Measurements from ENCODE around the gene ATXN1.

ATXN1 gene

DNA sequence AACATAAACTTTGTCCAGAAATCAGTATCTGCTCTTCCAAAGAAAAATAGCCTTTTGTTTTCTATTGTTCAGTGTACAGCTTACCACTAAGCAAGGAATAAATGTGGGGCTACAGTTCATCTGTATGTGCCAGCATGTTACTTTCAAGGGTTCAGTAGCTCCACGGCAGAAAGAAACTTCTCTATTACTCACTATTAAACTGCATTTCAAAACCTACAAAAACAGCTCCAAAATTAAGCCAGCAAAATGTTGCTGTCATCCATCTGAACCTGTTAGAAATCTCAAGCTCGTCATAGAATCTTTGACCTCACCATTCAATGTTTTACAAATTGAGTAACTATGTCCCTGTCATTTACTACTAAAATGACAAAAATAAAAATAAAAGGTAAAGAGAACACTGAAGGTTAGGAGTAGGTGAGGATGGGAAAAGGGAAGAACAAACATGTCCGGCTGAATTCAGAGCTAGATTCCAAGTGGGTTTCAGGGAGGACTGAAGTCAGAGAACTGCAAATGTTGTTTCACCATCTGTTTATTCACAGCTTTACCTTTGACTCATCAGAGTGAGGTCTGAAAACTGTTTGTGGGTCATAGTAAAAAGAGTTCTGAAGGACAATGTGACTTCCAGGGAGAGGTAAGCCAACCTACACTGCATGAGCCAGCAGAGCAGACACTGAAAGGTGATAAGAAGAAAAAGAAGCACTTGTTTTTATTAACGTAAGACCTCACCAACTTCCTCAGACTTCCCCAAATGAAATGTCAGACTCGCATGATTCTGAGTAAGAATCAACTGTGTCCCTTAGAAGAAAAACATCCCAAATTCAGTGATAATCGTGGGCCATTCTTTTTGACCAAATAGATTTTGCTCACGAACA is 62.0 kb downstream of the ATXN1 start:
- H2BK12ac ChIP-seq (ENCODE audit: low read length), result no peak overlapping the region
- no peak for DNase-seq (ENCODE audit: low spot score)
- no peak overlapping the region for H3K18ac ChIP-seq (ENCODE audit: low read length)
- WGBS, 2 donors (ENCODE audit: extremely low coverage in 2 of 2, insufficient read length in 2 of 2, insufficient replicate concordance in 1 of 2), result no CpG with 5 or more reads among the region's 7 CpGs
- no peak overlapping the region for H3K4ac ChIP-seq (ENCODE audit: low read length)
- H2AFZ ChIP-seq (ENCODE audit: low read length), result no peak overlapping the region
- no peak overlapping the region for H2BK120ac ChIP-seq (ENCODE audit: low read depth, low read length)
- H4K8ac ChIP-seq (ENCODE audit: low read depth, low read length), result no peak overlapping the region
- no peaks in the 10 kb centered on the region for H3K9me3 ChIP-seq (replicated peaks in 1 of 2; ENCODE audit: control insufficient read depth in 2 of 2, insufficient read depth in 1 of 2, low read depth in 1 of 2, low read length in 2 of 2)
- H3K4me2 ChIP-seq (ENCODE audit: insufficient read depth, low read length, poor library complexity, severe bottlenecking), result no peak overlapping the region
- H3K14ac ChIP-seq (ENCODE audit: low read length), result no peak overlapping the region
- no peak overlapping the region for H3K4me3 ChIP-seq (ENCODE audit: low read length in 2 of 2)
- no peak overlapping the region for H3K9ac ChIP-seq (ENCODE audit: low read depth, low read length, poor library complexity)
- no peak overlapping the region for H4K91ac ChIP-seq (ENCODE audit: low read depth, low read length, poor library complexity)
- H3K23ac ChIP-seq (ENCODE audit: low read depth, low read length, poor library complexity), result no peak overlapping the region
- no peaks in the 10 kb centered on the region for H3K36me3 ChIP-seq (replicated peaks in 1 of 2; ENCODE audit: control insufficient read depth in 2 of 2, insufficient read depth in 2 of 2, low read length in 2 of 2)
- no peak overlapping the region for H2BK5ac ChIP-seq (ENCODE audit: low read length)
- no peak overlapping the region for H2BK15ac ChIP-seq (ENCODE audit: low read length)
- H3K27ac ChIP-seq (replicated peaks; ENCODE audit: low read length), result no peak overlapping the region
- H3K79me1 ChIP-seq (ENCODE audit: low read depth, low read length), result no peaks in the 10 kb centered on the region
- peaks cover 11 to 27% of the 10 kb centered on the region in 2 donors for H3K4me1 ChIP-seq (ENCODE audit: control insufficient read depth in 2 of 2, insufficient read depth in 1 of 2, low read depth in 1 of 2, low read length in 2 of 2)
- H3K27me3 ChIP-seq (ENCODE audit: control insufficient read depth in 3 of 3, insufficient read depth in 3 of 3, low read depth in 1 of 3, low read length in 3 of 3), result no peaks in the 10 kb centered on the region
- H2AK5ac ChIP-seq (ENCODE audit: low read depth, low read length), result no peak overlapping the region

GRCh38 chr6:16698162-16698533 is 63.1 kb downstream of the ATXN1 start:
- H2BK5ac ChIP-seq (ENCODE audit: low read length), result no peak overlapping the region
- no peak overlapping the region for H3K18ac ChIP-seq (ENCODE audit: low read length)
- H3K9me3 ChIP-seq (replicated peaks in 1 of 2; ENCODE audit: control insufficient read depth in 2 of 2, insufficient read depth in 1 of 2, low read depth in 1 of 2, low read length in 2 of 2), result no peaks in the 10 kb centered on the region
- no peak overlapping the region for H3K9ac ChIP-seq (ENCODE audit: low read depth, low read length, poor library complexity)
- no peaks in the 10 kb centered on the region for H3K79me1 ChIP-seq (ENCODE audit: low read depth, low read length)
- no peak overlapping the region for H3K4me3 ChIP-seq (ENCODE audit: low read length in 2 of 2)
- no peak overlapping the region for H4K91ac ChIP-seq (ENCODE audit: low read depth, low read length, poor library complexity)
- H3K4me2 ChIP-seq (ENCODE audit: insufficient read depth, low read length, poor library complexity, severe bottlenecking), result no peak overlapping the region
- no peaks in the 10 kb centered on the region for H3K36me3 ChIP-seq (replicated peaks in 1 of 2; ENCODE audit: control insufficient read depth in 2 of 2, insufficient read depth in 2 of 2, low read length in 2 of 2)
- H3K23ac ChIP-seq (ENCODE audit: low read depth, low read length, poor library complexity), result no peak overlapping the region
- H4K8ac ChIP-seq (ENCODE audit: low read depth, low read length), result no peak overlapping the region
- whole genome bisulfite sequencing, 2 donors (ENCODE audit: extremely low coverage in 2 of 2, insufficient read length in 2 of 2, insufficient replicate concordance in 1 of 2), result no CpG with 5 or more reads among the region's 1 CpG
- H3K27ac ChIP-seq (replicated peaks; ENCODE audit: low read length), result no peak overlapping the region
- peaks cover 11 to 25% of the 10 kb centered on the region in 2 donors for H3K4me1 ChIP-seq (ENCODE audit: control insufficient read depth in 2 of 2, insufficient read depth in 1 of 2, low read depth in 1 of 2, low read length in 2 of 2)
- no peak overlapping the region for H3K4ac ChIP-seq (ENCODE audit: low read length)
- H2AK5ac ChIP-seq (ENCODE audit: low read depth, low read length), result no peak overlapping the region
- no peak overlapping the region for H2BK120ac ChIP-seq (ENCODE audit: low read depth, low read length)
- no peak overlapping the region for H2AFZ ChIP-seq (ENCODE audit: low read length)
- H3K14ac ChIP-seq (ENCODE audit: low read length), result no peak overlapping the region
- H2BK12ac ChIP-seq (ENCODE audit: low read length), result no peak overlapping the region
- no peaks in the 10 kb centered on the region for H3K27me3 ChIP-seq (ENCODE audit: control insufficient read depth in 3 of 3, insufficient read depth in 3 of 3, low read depth in 1 of 3, low read length in 3 of 3)
- H2BK15ac ChIP-seq (ENCODE audit: low read length), result no peak overlapping the region
- DNase-seq (ENCODE audit: low spot score), result no peak

DNA sequence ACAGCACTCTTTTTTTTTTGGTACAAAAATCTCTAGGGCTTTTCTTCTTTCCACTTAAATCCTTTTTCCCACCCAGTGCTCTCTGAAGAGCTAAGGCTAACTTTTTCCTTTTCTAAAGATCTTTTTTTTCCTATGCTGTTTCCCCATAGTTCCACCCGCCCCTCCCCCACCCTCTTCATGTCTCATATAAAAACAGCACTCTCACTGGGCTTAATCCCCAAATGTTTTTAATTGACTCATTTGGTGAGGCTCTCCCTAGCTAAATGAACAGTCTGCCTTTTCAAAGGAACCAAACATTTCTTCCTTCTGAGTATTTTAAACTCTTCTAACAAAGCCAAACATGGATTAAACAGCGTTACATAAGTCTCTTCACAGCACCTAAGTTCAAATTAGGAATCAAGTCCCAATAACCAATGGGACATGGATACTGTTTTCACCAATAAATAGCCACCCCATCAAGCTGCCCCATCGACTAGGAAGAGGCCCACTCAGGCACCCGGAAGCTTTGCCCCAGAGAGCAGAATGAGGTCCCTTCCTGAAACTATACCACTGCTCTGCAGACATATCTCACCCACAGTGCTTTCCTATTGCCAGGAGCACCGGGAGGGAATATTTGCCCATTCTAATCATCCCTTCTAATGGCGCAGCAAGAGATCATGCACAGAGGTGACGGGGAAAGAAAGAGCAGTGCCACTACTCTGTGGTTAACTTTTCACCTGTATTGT is 63.7 kb downstream of the ATXN1 start:
- no peak overlapping the region for H2BK120ac ChIP-seq (ENCODE audit: low read depth, low read length)
- no peak overlapping the region for H2AK5ac ChIP-seq (ENCODE audit: low read depth, low read length)
- no peak overlapping the region for H4K91ac ChIP-seq (ENCODE audit: low read depth, low read length, poor library complexity)
- H2BK12ac ChIP-seq (ENCODE audit: low read length), result no peak overlapping the region
- H3K14ac ChIP-seq (ENCODE audit: low read length), result no peak overlapping the region
- H3K4me3 ChIP-seq (ENCODE audit: low read length in 2 of 2), result no peak overlapping the region
- no peak overlapping the region for H2BK15ac ChIP-seq (ENCODE audit: low read length)
- no CpG with 5 or more reads among the region's 7 CpGs for WGBS, 2 donors (ENCODE audit: extremely low coverage in 2 of 2, insufficient read length in 2 of 2, insufficient replicate concordance in 1 of 2)
- H4K8ac ChIP-seq (ENCODE audit: low read depth, low read length), result no peak overlapping the region
- no peaks in the 10 kb centered on the region for H3K9me3 ChIP-seq (replicated peaks in 1 of 2; ENCODE audit: control insufficient read depth in 2 of 2, insufficient read depth in 1 of 2, low read depth in 1 of 2, low read length in 2 of 2)
- no peak overlapping the region for H3K18ac ChIP-seq (ENCODE audit: low read length)
- H2AFZ ChIP-seq (ENCODE audit: low read length), result no peak overlapping the region
- H3K36me3 ChIP-seq (replicated peaks in 1 of 2; ENCODE audit: control insufficient read depth in 2 of 2, insufficient read depth in 2 of 2, low read length in 2 of 2), result no peaks in the 10 kb centered on the region
- peaks cover 11 to 25% of the 10 kb centered on the region in 2 donors for H3K4me1 ChIP-seq (ENCODE audit: control insufficient read depth in 2 of 2, insufficient read depth in 1 of 2, low read depth in 1 of 2, low read length in 2 of 2)
- DNase-seq (ENCODE audit: low spot score), result no peak
- H3K27me3 ChIP-seq (ENCODE audit: control insufficient read depth in 3 of 3, insufficient read depth in 3 of 3, low read depth in 1 of 3, low read length in 3 of 3), result no peaks in the 10 kb centered on the region
- H2BK5ac ChIP-seq (ENCODE audit: low read length), result no peak overlapping the region
- no peak overlapping the region for H3K4me2 ChIP-seq (ENCODE audit: insufficient read depth, low read length, poor library complexity, severe bottlenecking)
- no peak overlapping the region for H3K9ac ChIP-seq (ENCODE audit: low read depth, low read length, poor library complexity)
- H3K27ac ChIP-seq (replicated peaks; ENCODE audit: low read length), result no peak overlapping the region
- H3K4ac ChIP-seq (ENCODE audit: low read length), result no peak overlapping the region
- H3K79me1 ChIP-seq (ENCODE audit: low read depth, low read length), result no peaks in the 10 kb centered on the region
- H3K23ac ChIP-seq (ENCODE audit: low read depth, low read length, poor library complexity), result no peak overlapping the region

- no peak for DNase-seq (ENCODE audit: low spot score)
- H2BK12ac ChIP-seq (ENCODE audit: low read length), result no peak overlapping the region
- no peak overlapping the region for H3K4me3 ChIP-seq (ENCODE audit: low read length in 2 of 2)
- H3K4me2 ChIP-seq (ENCODE audit: insufficient read depth, low read length, poor library complexity, severe bottlenecking), result no peak overlapping the region
- no peak overlapping the region for H2BK5ac ChIP-seq (ENCODE audit: low read length)
- no peak overlapping the region for H2AFZ ChIP-seq (ENCODE audit: low read length)
- H2AK5ac ChIP-seq (ENCODE audit: low read depth, low read length), result no peak overlapping the region
- H3K4ac ChIP-seq (ENCODE audit: low read length), result no peak overlapping the region
- no peak overlapping the region for H2BK15ac ChIP-seq (ENCODE audit: low read length)
- WGBS, 2 donors (ENCODE audit: extremely low coverage in 2 of 2, insufficient read length in 2 of 2, insufficient replicate concordance in 1 of 2), result no CpG with 5 or more reads among the region's 2 CpGs
- no peaks in the 10 kb centered on the region for H3K79me1 ChIP-seq (ENCODE audit: low read depth, low read length)
- H3K23ac ChIP-seq (ENCODE audit: low read depth, low read length, poor library complexity), result no peak overlapping the region
- peaks cover 11 to 25% of the 10 kb centered on the region in 2 donors for H3K4me1 ChIP-seq (ENCODE audit: control insufficient read depth in 2 of 2, insufficient read depth in 1 of 2, low read depth in 1 of 2, low read length in 2 of 2)
- H3K14ac ChIP-seq (ENCODE audit: low read length), result no peak overlapping the region
- no peak overlapping the region for H3K18ac ChIP-seq (ENCODE audit: low read length)
- H4K91ac ChIP-seq (ENCODE audit: low read depth, low read length, poor library complexity), result no peak overlapping the region
- no peak overlapping the region for H4K8ac ChIP-seq (ENCODE audit: low read depth, low read length)
- no peaks in the 10 kb centered on the region for H3K36me3 ChIP-seq (replicated peaks in 1 of 2; ENCODE audit: control insufficient read depth in 2 of 2, insufficient read depth in 2 of 2, low read length in 2 of 2)
- H3K27me3 ChIP-seq (ENCODE audit: control insufficient read depth in 3 of 3, insufficient read depth in 3 of 3, low read depth in 1 of 3, low read length in 3 of 3), result no peaks in the 10 kb centered on the region
- no peak overlapping the region for H2BK120ac ChIP-seq (ENCODE audit: low read depth, low read length)
- H3K9ac ChIP-seq (ENCODE audit: low read depth, low read length, poor library complexity), result no peak overlapping the region
- no peak overlapping the region for H3K27ac ChIP-seq (replicated peaks; ENCODE audit: low read length)
- H3K9me3 ChIP-seq (replicated peaks in 1 of 2; ENCODE audit: control insufficient read depth in 2 of 2, insufficient read depth in 1 of 2, low read depth in 1 of 2, low read length in 2 of 2), result no peaks in the 10 kb centered on the region
Measured at GRCh38 chr6:16696496-16696895, 64.8 kb downstream of the ATXN1 start.
